ENCODE results near the gene NRIP1. TPM values are rescaled to one million over a fixed set of nuclear protein-coding genes. Genes with fewer than 3 reads are reported as not detected.

NRIP1 gene
- total and polyA plus RNA-seq, 2 of the 8 experiments (the other 6 are each of a cell fraction or from before 2014, with no cell fraction given), result 1.5 to 9.3 TPM

DNA sequence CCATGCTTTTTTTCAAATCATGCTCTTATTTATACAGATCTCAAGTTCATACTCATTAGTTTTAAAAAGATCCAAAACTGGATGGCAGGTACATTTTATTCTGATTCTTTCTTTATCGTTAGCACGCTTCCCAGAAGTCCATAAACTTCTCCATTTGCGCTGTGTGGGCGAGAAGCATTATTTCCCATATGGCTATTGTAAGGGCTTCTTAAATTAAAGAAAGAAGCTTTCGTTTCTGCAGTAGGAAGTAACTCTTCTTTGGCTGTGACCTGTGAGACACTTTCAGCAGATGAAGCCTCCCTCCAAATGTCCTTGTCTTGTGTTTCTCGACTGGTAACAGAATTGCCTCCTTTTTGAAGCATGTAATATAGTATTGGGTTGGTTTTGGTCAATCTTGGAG, 100.2 kb downstream of the NRIP1 start (continued):
- TF ChIP-seq, protein P1, sequence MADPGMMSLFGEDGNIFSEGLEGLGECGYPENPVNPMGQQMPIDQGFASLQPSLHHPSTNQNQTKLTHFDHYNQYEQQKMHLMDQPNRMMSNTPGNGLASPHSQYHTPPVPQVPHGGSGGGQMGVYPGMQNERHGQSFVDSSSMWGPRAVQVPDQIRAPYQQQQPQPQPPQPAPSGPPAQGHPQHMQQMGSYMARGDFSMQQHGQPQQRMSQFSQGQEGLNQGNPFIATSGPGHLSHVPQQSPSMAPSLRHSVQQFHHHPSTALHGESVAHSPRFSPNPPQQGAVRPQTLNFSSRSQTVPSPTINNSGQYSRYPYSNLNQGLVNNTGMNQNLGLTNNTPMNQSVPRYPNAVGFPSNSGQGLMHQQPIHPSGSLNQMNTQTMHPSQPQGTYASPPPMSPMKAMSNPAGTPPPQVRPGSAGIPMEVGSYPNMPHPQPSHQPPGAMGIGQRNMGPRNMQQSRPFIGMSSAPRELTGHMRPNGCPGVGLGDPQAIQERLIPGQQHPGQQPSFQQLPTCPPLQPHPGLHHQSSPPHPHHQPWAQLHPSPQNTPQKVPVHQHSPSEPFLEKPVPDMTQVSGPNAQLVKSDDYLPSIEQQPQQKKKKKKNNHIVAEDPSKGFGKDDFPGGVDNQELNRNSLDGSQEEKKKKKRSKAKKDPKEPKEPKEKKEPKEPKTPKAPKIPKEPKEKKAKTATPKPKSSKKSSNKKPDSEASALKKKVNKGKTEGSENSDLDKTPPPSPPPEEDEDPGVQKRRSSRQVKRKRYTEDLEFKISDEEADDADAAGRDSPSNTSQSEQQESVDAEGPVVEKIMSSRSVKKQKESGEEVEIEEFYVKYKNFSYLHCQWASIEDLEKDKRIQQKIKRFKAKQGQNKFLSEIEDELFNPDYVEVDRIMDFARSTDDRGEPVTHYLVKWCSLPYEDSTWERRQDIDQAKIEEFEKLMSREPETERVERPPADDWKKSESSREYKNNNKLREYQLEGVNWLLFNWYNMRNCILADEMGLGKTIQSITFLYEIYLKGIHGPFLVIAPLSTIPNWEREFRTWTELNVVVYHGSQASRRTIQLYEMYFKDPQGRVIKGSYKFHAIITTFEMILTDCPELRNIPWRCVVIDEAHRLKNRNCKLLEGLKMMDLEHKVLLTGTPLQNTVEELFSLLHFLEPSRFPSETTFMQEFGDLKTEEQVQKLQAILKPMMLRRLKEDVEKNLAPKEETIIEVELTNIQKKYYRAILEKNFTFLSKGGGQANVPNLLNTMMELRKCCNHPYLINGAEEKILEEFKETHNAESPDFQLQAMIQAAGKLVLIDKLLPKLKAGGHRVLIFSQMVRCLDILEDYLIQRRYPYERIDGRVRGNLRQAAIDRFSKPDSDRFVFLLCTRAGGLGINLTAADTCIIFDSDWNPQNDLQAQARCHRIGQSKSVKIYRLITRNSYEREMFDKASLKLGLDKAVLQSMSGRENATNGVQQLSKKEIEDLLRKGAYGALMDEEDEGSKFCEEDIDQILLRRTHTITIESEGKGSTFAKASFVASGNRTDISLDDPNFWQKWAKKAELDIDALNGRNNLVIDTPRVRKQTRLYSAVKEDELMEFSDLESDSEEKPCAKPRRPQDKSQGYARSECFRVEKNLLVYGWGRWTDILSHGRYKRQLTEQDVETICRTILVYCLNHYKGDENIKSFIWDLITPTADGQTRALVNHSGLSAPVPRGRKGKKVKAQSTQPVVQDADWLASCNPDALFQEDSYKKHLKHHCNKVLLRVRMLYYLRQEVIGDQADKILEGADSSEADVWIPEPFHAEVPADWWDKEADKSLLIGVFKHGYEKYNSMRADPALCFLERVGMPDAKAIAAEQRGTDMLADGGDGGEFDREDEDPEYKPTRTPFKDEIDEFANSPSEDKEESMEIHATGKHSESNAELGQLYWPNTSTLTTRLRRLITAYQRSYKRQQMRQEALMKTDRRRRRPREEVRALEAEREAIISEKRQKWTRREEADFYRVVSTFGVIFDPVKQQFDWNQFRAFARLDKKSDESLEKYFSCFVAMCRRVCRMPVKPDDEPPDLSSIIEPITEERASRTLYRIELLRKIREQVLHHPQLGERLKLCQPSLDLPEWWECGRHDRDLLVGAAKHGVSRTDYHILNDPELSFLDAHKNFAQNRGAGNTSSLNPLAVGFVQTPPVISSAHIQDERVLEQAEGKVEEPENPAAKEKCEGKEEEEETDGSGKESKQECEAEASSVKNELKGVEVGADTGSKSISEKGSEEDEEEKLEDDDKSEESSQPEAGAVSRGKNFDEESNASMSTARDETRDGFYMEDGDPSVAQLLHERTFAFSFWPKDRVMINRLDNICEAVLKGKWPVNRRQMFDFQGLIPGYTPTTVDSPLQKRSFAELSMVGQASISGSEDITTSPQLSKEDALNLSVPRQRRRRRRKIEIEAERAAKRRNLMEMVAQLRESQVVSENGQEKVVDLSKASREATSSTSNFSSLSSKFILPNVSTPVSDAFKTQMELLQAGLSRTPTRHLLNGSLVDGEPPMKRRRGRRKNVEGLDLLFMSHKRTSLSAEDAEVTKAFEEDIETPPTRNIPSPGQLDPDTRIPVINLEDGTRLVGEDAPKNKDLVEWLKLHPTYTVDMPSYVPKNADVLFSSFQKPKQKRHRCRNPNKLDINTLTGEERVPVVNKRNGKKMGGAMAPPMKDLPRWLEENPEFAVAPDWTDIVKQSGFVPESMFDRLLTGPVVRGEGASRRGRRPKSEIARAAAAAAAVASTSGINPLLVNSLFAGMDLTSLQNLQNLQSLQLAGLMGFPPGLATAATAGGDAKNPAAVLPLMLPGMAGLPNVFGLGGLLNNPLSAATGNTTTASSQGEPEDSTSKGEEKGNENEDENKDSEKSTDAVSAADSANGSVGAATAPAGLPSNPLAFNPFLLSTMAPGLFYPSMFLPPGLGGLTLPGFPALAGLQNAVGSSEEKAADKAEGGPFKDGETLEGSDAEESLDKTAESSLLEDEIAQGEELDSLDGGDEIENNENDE (IDR thresholded peaks at IDR 0.05; ENCODE audit: insufficient replicate concordance, low read length), result no peak
- TF ChIP-seq SAP30 (IDR thresholded peaks at IDR 0.05; ENCODE audit: insufficient read depth, insufficient replicate concordance, low read length) (no peak), CHD1 (IDR thresholded peaks at IDR 0.05; ENCODE audit: low read depth, low read length) (no peak), KDM1A (IDR thresholded peaks at IDR 0.05; ENCODE audit: borderline replicate concordance, low read length) (no peak), EP300 (IDR thresholded peaks at IDR 0.05; ENCODE audit: borderline replicate concordance in 1 of 2, low read depth in 2 of 2, low read length in 2 of 2) (no peak), FOSL1 (IDR thresholded peaks at IDR 0.05; ENCODE audit: insufficient read depth, low read depth, low read length) (no peak), CREB1 (IDR thresholded peaks at IDR 0.05) (no peak), EZH2 (IDR thresholded peaks at IDR 0.05; ENCODE audit: low read depth, low read length, severe bottlenecking) (no peak)
- TF ChIP-seq, protein P2, sequence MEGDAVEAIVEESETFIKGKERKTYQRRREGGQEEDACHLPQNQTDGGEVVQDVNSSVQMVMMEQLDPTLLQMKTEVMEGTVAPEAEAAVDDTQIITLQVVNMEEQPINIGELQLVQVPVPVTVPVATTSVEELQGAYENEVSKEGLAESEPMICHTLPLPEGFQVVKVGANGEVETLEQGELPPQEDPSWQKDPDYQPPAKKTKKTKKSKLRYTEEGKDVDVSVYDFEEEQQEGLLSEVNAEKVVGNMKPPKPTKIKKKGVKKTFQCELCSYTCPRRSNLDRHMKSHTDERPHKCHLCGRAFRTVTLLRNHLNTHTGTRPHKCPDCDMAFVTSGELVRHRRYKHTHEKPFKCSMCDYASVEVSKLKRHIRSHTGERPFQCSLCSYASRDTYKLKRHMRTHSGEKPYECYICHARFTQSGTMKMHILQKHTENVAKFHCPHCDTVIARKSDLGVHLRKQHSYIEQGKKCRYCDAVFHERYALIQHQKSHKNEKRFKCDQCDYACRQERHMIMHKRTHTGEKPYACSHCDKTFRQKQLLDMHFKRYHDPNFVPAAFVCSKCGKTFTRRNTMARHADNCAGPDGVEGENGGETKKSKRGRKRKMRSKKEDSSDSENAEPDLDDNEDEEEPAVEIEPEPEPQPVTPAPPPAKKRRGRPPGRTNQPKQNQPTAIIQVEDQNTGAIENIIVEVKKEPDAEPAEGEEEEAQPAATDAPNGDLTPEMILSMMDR (IDR thresholded peaks at IDR 0.05; ENCODE audit: control extremely low read depth in 1 of 3, insufficient read depth in 1 of 3, low read depth in 1 of 3, low read length in 3 of 3), result no peak
